Upper lobe of left lung (tissue), 4 donors: ENCODE data around the gene VEPH1.

Experiments used
- CTCF ChIP-seq, 6 experiments: fragments of 450-650 bp in 4 of 6; fragments of 200-600 bp in 2 of 6; sonication (generic) in 2 of 6; IDR thresholded peaks; one replicate each; pipeline ENCODE4 v1.5.1; 2016 to 2019; ENCODE audit warnings: antibody characterized with exemption in 6 of 6
- EP300 ChIP-seq, 4 donors: sonication (generic); formaldehyde crosslinking; IDR thresholded peaks; one replicate each; pipeline ENCODE4 v1.5.1; 2017; ENCODE audit warnings: antibody characterized with exemption in 4 of 4, control low read depth in 2 of 4
- POLR2A ChIP-seq, 4 donors: fragments of 450-650 bp; IDR thresholded peaks; one replicate each; pipeline ENCODE4 v1.5.1; 2016 to 2017; ENCODE audit warnings: antibody characterized with exemption in 4 of 4, mild to moderate bottlenecking in 2 of 4
- POLR2AphosphoS5 ChIP-seq, 2 donors: sonication (generic); formaldehyde crosslinking; IDR thresholded peaks; one replicate each; pipeline ENCODE4 v1.5.1; 2017; ENCODE audit warnings: antibody characterized with exemption in 2 of 2

DNA sequence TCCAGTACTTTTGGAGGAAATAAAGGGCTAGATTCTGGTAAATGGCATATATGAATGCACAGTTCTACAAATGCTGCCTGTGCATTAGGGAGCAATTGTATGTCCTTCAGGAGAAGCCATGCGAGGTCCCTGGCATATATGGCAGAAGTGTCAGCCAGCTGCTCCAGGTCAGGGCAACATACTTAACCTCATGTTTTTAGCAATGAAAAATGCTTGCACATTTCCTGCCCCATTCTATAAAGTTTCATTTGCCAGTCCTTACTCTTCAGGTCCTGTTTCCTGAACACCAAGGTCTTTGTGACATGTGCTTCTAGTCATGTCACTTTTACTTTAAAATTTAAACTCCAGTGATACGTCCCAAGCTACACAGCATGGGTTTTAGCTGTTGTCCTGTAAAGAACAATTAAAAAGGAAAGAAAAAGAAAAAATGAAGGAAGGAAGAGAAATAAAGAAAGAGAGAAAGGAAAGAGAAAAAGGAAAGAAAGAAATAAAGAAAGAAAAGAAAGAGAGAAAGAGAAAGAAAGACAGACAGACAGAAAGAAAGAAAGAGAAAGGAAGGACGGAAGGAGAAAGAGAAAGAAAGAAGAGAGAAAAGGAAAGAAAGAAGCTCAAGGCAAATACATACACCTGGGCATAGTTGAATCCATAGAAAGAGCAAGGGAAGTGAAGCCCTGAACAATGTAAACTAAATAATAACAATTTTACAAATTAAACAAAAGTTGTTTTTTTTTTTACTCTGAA is 86.7 kb downstream of the VEPH1 start:
- TF ChIP-seq CTCF (IDR thresholded peaks at IDR 0.05) = no peak
- TF ChIP-seq POLR2A (IDR thresholded peaks at IDR 0.05) = no peak
- TF ChIP-seq POLR2AphosphoS5 (IDR thresholded peaks at IDR 0.05) = no peak
- no peak for TF ChIP-seq EP300 (IDR thresholded peaks at IDR 0.05)
